ENCODE data around the gene NCAM1. TPM values are rescaled to one million over a fixed set of nuclear protein-coding genes. Genes with fewer than 3 reads are reported as not detected.
A peak's percentile ranks its signal among the peaks of the same experiment; 100 is the strongest.
"Not testable (repeated sequence)": the region's sequence is repeated elsewhere in the genome, so short reads cannot be mapped to it uniquely, and the experiment has no call there.

The NCAM1 gene
- total RNA-seq, 1 donor from 2014 or later = 33.6 TPM

GRCh38 chr11:113289431-113290187 lies 328.4 kb downstream of the NCAM1 start:
- TF ChIP-seq POLR2A (IDR thresholded peaks at IDR 0.05) (no peak), CTCF (IDR thresholded peaks at IDR 0.05) (peak; percentile 71 to 77 (median 74)), POLR2AphosphoS5 (IDR thresholded peaks at IDR 0.05; ENCODE audit: insufficient read depth in 1 of 2, low read depth in 1 of 2) (no peak)
- intact Hi-C loops (cut with DNase I) = loop anchor here (5.0 kb wide), 2 partner anchors 702 to 1783 kb away; no protein-coding TSS in a partner anchor
- Histone ChIP-seq H3K4me3 (no peak overlapping the region), H3K27ac (no peak overlapping the region), H3K4me1 (no peaks in the 10 kb centered on the region), H3K27me3 (no peaks in the 10 kb centered on the region), H3K36me3 (no peaks in the 10 kb centered on the region), H3K9me3 (no peaks in the 10 kb centered on the region)
- peak; percentile 85 to 87 for DNase-seq (ENCODE audit: extremely low spot score in 2 of 2)

GRCh38 chr11:113293936-113294335 lies 332.7 kb downstream of the NCAM1 start:
- peak in 1 of 2 donors; percentile 47 for DNase-seq (ENCODE audit: extremely low spot score in 2 of 2)
- Histone ChIP-seq H3K27ac (no peak overlapping the region), H3K4me3 (no peak overlapping the region), H3K4me1 (no peaks in the 10 kb centered on the region), H3K9me3 (no peaks in the 10 kb centered on the region), H3K27me3 (no peaks in the 10 kb centered on the region), H3K36me3 (no peaks in the 10 kb centered on the region)
- TF ChIP-seq CTCF (IDR thresholded peaks at IDR 0.05) = no peak
- TF ChIP-seq POLR2AphosphoS5 (IDR thresholded peaks at IDR 0.05; ENCODE audit: insufficient read depth in 1 of 2, low read depth in 1 of 2) = no peak
- no peak for TF ChIP-seq POLR2A (IDR thresholded peaks at IDR 0.05)
- intact Hi-C loops (cut with DNase I) = loop anchor here (5.0 kb wide), 1 partner anchor 1778 kb away; no protein-coding TSS in a partner anchor

GRCh38 chr11:113295993-113296392 lies 334.8 kb downstream of the NCAM1 start:
- TF ChIP-seq POLR2AphosphoS5 (IDR thresholded peaks at IDR 0.05; ENCODE audit: insufficient read depth in 1 of 2, low read depth in 1 of 2) = no peak
- TF ChIP-seq POLR2A (IDR thresholded peaks at IDR 0.05) = no peak
- no peak for TF ChIP-seq CTCF (IDR thresholded peaks at IDR 0.05)
- intact Hi-C loops (cut with DNase I) = no loop called here
- Histone ChIP-seq H3K27ac (no peak overlapping the region), H3K4me1 (no peaks in the 10 kb centered on the region), H3K4me3 (no peak overlapping the region), H3K27me3 (no peaks in the 10 kb centered on the region), H3K9me3 (no peaks in the 10 kb centered on the region), H3K36me3 (no peaks in the 10 kb centered on the region)
- peak in 1 of 2 donors; percentile 29 for DNase-seq (ENCODE audit: extremely low spot score in 2 of 2)

- H3K27ac ChIP-seq = no peak overlapping the region
- H3K27me3 ChIP-seq = no peaks in the 10 kb centered on the region
- no peaks in the 10 kb centered on the region for H3K9me3 ChIP-seq
- no peak overlapping the region for H3K4me3 ChIP-seq
- intact Hi-C loops (cut with DNase I) = no loop called here
- H3K4me1 ChIP-seq = no peaks in the 10 kb centered on the region
- DNase-seq (ENCODE audit: extremely low spot score in 2 of 2) = peak in 1 of 2 donors; percentile 71
- TF ChIP-seq POLR2AphosphoS5 (IDR thresholded peaks at IDR 0.05; ENCODE audit: insufficient read depth in 1 of 2, low read depth in 1 of 2) (no peak), POLR2A (IDR thresholded peaks at IDR 0.05) (no peak), CTCF (IDR thresholded peaks at IDR 0.05) (no peak)
- no peaks in the 10 kb centered on the region for H3K36me3 ChIP-seq
Measured at GRCh38 chr11:113296447-113297205, 335.4 kb downstream of the NCAM1 start.

- intact Hi-C loops (cut with DNase I); H3K4me3 ChIP-seq; H3K27ac ChIP-seq; H3K4me1 ChIP-seq; DNase-seq (ENCODE audit: extremely low spot score in 2 of 2); H3K36me3 ChIP-seq; H3K9me3 ChIP-seq; H3K27me3 ChIP-seq: not testable (repeated sequence)
Measured at GRCh38 chr11:113298496-113298895, 337.3 kb downstream of the NCAM1 start.

All from vagina (tissue), 2 donors.